GM18499 (cell line): ENCODE data around the gene KCNK16.

ENCODE experiments used
- ATAC-seq: cut with Tn5 transposase; IDR thresholded peaks from one replicate; pipeline ENCODE4 v1.9.1; 2021; ENCODE audit warnings: moderate number of reproducible peaks; ENCODE audit not compliant: insufficient read depth, unreplicated experiment

Gene KCNK16

GRCh38 chr6:39322306-39322850, at the start of gene KCNK16:
Gene KCNK16, minus strand, starts transcription at chr6:39322702. Its CDS starts 162 bp downstream, at chr6:39322540.
- ATAC-seq: no peak

GRCh38 chr6:39370390-39370789, 47.9 kb upstream of the KCNK16 start:
- ATAC-seq: no peak

GRCh38 chr6:39369987-39370386, 47.5 kb upstream of the KCNK16 start:
- ATAC-seq: no peak

- ATAC-seq: no peak
Measured at GRCh38 chr6:39367700-39368099, 45.2 kb upstream of the KCNK16 start.

- ATAC-seq: no peak
Measured at GRCh38 chr6:39366931-39367618, 44.6 kb upstream of the KCNK16 start.

GRCh38 chr6:39365281-39366074, 43.0 kb upstream of the KCNK16 start:
- no peak for ATAC-seq

- ATAC-seq: no peak
Measured at GRCh38 chr6:39363280-39363679, 40.8 kb upstream of the KCNK16 start.

GRCh38 chr6:39362487-39362865, 40.0 kb upstream of the KCNK16 start:
- ATAC-seq: no peak

- no peak for ATAC-seq
Measured at GRCh38 chr6:39361657-39362486, 39.4 kb upstream of the KCNK16 start.

- ATAC-seq: no peak
Measured at GRCh38 chr6:39360378-39360777, 37.9 kb upstream of the KCNK16 start.

- ATAC-seq: no peak
Measured at GRCh38 chr6:39357998-39358686, 35.6 kb upstream of the KCNK16 start.

- ATAC-seq: no peak
Measured at GRCh38 chr6:39353698-39354315, 31.3 kb upstream of the KCNK16 start.

GRCh38 chr6:39350723-39351505, 28.4 kb upstream of the KCNK16 start:
- ATAC-seq: no peak

GRCh38 chr6:39348740-39349139, 26.2 kb upstream of the KCNK16 start:
- ATAC-seq: no peak

- no peak for ATAC-seq
Measured at GRCh38 chr6:39347906-39348585, 25.5 kb upstream of the KCNK16 start.

GRCh38 chr6:39347206-39347605, 24.7 kb upstream of the KCNK16 start:
- ATAC-seq: no peak

GRCh38 chr6:39344821-39345280, 22.3 kb upstream of the KCNK16 start:
- no peak for ATAC-seq

- no peak for ATAC-seq
Measured at GRCh38 chr6:39343396-39343870, 20.9 kb upstream of the KCNK16 start.
